A549 treated with ZK216348 at 1 μM for 4 hours (cell line): ENCODE measurements around the gene MAPK1. TPM values are rescaled to one million over a fixed set of nuclear protein-coding genes. Genes with fewer than 3 reads are reported as not detected.

Source experiments
- total RNA-seq: library from RNA; stranded (reverse); fragments of 200-300 nt; extraction: Qiagen RNA extraction; gene quantifications from 5 replicates; pipeline ENCODE4 v1.2.3, GENCODE V29; 2022; ENCODE audit warnings: low read depth

Gene MAPK1
- 43.9 to 80.9 TPM (median 65.7 TPM) in 5 replicates for total RNA-seq

DNA sequence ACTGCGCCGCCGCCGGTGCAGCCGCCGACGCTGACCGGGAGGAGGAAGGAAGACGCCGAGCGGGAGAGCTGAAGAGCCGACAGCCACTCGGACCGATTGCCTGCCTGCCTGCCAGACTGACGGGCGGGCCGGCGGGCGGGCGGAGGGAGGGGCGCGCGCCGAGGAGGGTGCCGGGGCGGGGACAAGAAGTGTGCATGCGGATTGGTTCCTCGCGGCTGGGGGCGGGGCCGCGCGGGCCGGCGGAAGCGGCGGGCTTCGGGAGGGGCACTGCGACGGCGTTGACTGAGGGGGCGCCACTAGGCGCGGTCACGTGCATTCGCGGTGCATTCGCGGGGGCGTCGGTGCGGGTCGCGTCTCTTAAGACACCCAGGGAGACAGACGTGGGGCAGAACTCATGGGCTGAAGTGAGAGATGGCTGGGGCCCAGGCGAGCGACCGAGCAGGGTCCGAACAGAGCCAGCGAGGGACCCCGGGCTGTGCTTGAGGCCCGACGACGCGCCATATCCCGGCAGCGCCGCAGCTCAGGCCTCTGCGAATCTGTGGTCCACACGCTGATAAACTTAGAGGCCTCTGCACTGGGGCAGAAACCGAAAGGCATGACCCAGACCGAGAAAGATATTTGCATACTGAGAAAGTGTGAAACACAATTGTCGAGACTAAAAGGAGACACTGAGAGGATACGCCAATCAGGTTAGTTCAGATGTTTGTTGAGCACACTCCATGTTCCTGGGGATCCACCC, at the start of gene MAPK1:
Gene MAPK1 (minus strand): TSS at position 118 of the 739 bp plus-strand sequence. CDS start 205 bp downstream, outside the sequence.

DNA sequence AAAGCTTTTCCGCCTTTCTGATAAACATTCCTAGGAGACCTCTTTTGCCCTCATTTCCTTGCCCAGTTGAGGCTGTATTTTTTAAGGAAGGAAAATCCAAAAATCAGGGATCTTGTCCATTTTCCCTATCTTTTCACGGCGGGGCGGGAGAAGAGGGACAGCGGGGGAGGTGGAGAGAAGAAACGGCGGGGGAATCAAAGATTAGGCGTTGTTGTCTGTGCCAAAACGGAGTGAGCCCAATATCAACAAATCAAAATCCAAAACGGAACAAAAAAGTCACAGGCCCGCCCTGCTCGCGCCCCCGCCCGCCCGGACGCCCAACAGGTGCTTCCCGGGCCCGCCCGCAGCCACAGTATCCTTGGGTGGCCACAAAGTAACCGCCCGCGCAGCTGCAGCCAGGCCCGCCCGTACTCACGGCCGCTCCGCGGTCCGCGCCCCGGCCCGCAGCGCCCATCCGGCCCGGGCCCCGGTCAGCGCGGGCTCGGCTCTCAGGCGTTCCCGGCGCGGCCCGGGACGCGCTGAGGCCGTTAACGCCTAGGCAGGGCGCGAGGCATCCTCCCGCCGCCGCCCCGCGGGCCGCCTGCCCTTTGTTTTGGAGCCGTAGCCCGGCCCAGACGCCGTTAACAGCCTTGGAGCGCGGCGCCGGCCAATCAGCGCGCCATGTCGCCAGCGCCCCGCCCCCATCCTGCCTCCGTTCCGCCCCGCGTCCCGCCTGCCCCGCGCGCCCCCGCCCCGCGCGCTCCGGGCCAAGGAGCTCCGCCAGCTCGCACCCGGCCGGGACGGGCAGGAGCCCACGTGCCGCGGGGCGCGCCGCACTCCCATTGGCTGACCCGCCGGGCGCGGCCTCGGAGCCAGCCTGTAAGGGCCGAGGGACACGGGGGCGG, 132.0 kb downstream of the MAPK1 start, which contains the start of gene YPEL1:
Gene YPEL1 (minus strand): TSS at position 595 of the 884 bp plus-strand sequence. CDS start 25,050 bp downstream, outside the sequence.

Other genes with a start within 250 kb of the MAPK1 start
- gene YDJC, start 237.6 kb downstream of the MAPK1 start, total RNA-seq: 27.4 to 58.2 TPM (median 57.3 TPM) in 5 replicates
- not detected in 5 replicates for gene CCDC116, start 234.9 kb downstream of the MAPK1 start, total RNA-seq
- gene SDF2L1, start 225.3 kb downstream of the MAPK1 start, total RNA-seq: 24.9 to 65.1 TPM (median 55.0 TPM) in 5 replicates
- 16.9 to 22.9 TPM (median 22.4 TPM) in 5 replicates for gene PPIL2, start 201.6 kb downstream of the MAPK1 start, total RNA-seq
- 0.06 to 0.47 TPM (median 0.21 TPM) in 4 of 5 replicates, not detected in the other for gene YPEL1, start 131.9 kb downstream of the MAPK1 start, total RNA-seq
- gene PPM1F, start 85.2 kb upstream of the MAPK1 start, total RNA-seq: 10.8 to 21.8 TPM (median 20.2 TPM) in 5 replicates
- 13.4 to 15.6 TPM (median 15.2 TPM) in 5 replicates for gene TOP3B, start 115.1 kb upstream of the MAPK1 start, total RNA-seq